ENCODE measurements around the gene NEDD9. TPM values are rescaled to one million over a fixed set of nuclear protein-coding genes. Genes with fewer than 3 reads are reported as not detected.
A peak's percentile ranks its signal among the peaks of the same experiment; 100 is the strongest.

NEDD9 gene
- total and polyA plus RNA-seq, 2 of the 4 experiments (the other 2 are of a cell fraction), result 7.6 to 16.5 TPM

- intact Hi-C loops (cut with micrococcal nuclease) (no loop called here), dilution Hi-C loops (cut with HindIII; ENCODE audit: low sequenced_read_pairs, unreplicated experiment) (no loop called here), in situ Hi-C loops (cut with MboI; ENCODE audit: low sequenced_read_pairs) (no loop called here)
- peaks cover 16% of the 10 kb centered on the region for H3K4me1 ChIP-seq (ENCODE audit: control insufficient read depth, insufficient read depth, low read length)
- ChIA-PET POLR2A (ENCODE audit: unreplicated experiment) (no interaction called here), CTCF (no interaction called here)
- no peak overlapping the region for H2BK120ac ChIP-seq (ENCODE audit: low read depth, low read length)
- H3K23ac ChIP-seq (ENCODE audit: low read depth, low read length), result no peak overlapping the region
- H3K79me1 ChIP-seq (ENCODE audit: low read depth in 1 of 2, low read length in 2 of 2), result no peaks in the 10 kb centered on the region
- H2AK9ac ChIP-seq (replicated peaks; ENCODE audit: low read depth, low read length, poor library complexity), result no peak overlapping the region
- H2AK5ac ChIP-seq (ENCODE audit: low read depth, low read length), result no peak overlapping the region; the same call in 1 of the 2 replicates
- H3K4me2 ChIP-seq (ENCODE audit: low read depth, low read length), result no peak overlapping the region
- H3K27me3 ChIP-seq (ENCODE audit: control insufficient read depth, insufficient read depth, low read length), result no peaks in the 10 kb centered on the region
- H4K20me1 ChIP-seq (ENCODE audit: insufficient read depth, low read length), result no peaks in the 10 kb centered on the region
- H3K14ac ChIP-seq (replicated peaks; ENCODE audit: low read depth, low read length), result no peak overlapping the region
- H3K9me3 ChIP-seq (ENCODE audit: control insufficient read depth, insufficient read depth, low read length), result no peaks in the 10 kb centered on the region
- BruUV-seq (replicated peaks), result no TSS peak
- WGBS, 2 experiments (ENCODE audit: extremely low coverage in 2 of 2, insufficient read length in 1 of 2), result 86% methylated on average over 1 of the region's 3 CpGs; no CpG with 5 or more reads in 1 of the 2 experiments
- peak overlapping the region; percentile 7; the same call in 1 of the 2 replicates for H4K91ac ChIP-seq (ENCODE audit: insufficient read depth, low read depth, low read length)
- H3K4ac ChIP-seq (ENCODE audit: low read depth, low read length), result no peak overlapping the region
- no peak for TF ChIP-seq MXI1 (IDR thresholded peaks at IDR 0.05; ENCODE audit: borderline replicate concordance, low read depth, low read length)
- TF ChIP-seq CTCF (conservative IDR thresholded peaks at IDR 0.05; ENCODE audit: low read depth, low read length), result no peak
- no peak for TF ChIP-seq FOS (IDR thresholded peaks at IDR 0.05; ENCODE audit: low read depth, low read length)
- TF ChIP-seq ELK1 (IDR thresholded peaks at IDR 0.05; ENCODE audit: borderline replicate concordance, low read depth, low read length), result no peak
- TF ChIP-seq NFE2L2 (IDR thresholded peaks at IDR 0.05; ENCODE audit: low read depth, low read length), result no peak
- no peak for TF ChIP-seq MAFK (IDR thresholded peaks at IDR 0.05; ENCODE audit: low read depth, low read length)
- TF ChIP-seq RCOR1 (IDR thresholded peaks at IDR 0.05; ENCODE audit: insufficient replicate concordance, low read length), result no peak
- TF ChIP-seq RFX5 (IDR thresholded peaks at IDR 0.05; ENCODE audit: low read depth, low read length), result no peak
- TF ChIP-seq POLR2A (IDR thresholded peaks at IDR 0.05; ENCODE audit: low read depth, low read length), result no peak
- TF ChIP-seq MAZ (IDR thresholded peaks at IDR 0.05; ENCODE audit: borderline replicate concordance, low read depth, low read length), result no peak
- TF ChIP-seq SMC3 (IDR thresholded peaks at IDR 0.05; ENCODE audit: low read depth, low read length), result no peak
- no peak for TF ChIP-seq CHD1 (IDR thresholded peaks at IDR 0.05; ENCODE audit: low read depth, low read length)
- TF ChIP-seq, protein P1, sequence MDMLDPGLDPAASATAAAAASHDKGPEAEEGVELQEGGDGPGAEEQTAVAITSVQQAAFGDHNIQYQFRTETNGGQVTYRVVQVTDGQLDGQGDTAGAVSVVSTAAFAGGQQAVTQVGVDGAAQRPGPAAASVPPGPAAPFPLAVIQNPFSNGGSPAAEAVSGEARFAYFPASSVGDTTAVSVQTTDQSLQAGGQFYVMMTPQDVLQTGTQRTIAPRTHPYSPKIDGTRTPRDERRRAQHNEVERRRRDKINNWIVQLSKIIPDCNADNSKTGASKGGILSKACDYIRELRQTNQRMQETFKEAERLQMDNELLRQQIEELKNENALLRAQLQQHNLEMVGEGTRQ (IDR thresholded peaks at IDR 0.05; ENCODE audit: low read depth, low read length), result no peak
- no peak for TF ChIP-seq CEBPB (IDR thresholded peaks at IDR 0.05; ENCODE audit: low read depth, low read length)
- no peak for TF ChIP-seq RAD21 (IDR thresholded peaks at IDR 0.05; ENCODE audit: low read length)
- no peak for TF ChIP-seq BHLHE40 (IDR thresholded peaks at IDR 0.05; ENCODE audit: low read depth, low read length)
- H4K5ac ChIP-seq (ENCODE audit: low read depth, low read length), result no peak overlapping the region
- ATAC-seq (ENCODE audit: low read depth) (no peak), DNase-seq (no peak)
- no peak overlapping the region for H3K56ac ChIP-seq (ENCODE audit: extremely low read depth, insufficient read depth, low read length)
- H2AFZ ChIP-seq (replicated peaks; ENCODE audit: low read length, poor library complexity), result no peak overlapping the region
- no peak overlapping the region for H2BK15ac ChIP-seq (ENCODE audit: low read depth, low read length)
- no peak overlapping the region for H2BK5ac ChIP-seq (ENCODE audit: low read depth, low read length, poor library complexity, severe bottlenecking)
- no peak overlapping the region for H4K8ac ChIP-seq (ENCODE audit: low read depth in 2 of 2, low read length in 2 of 2)
- no peaks in the 10 kb centered on the region for H3K36me3 ChIP-seq (ENCODE audit: control insufficient read depth, insufficient read depth, low read length)
- H3K9ac ChIP-seq (ENCODE audit: low read depth, low read length), result no peak overlapping the region
- H3K4me3 ChIP-seq (ENCODE audit: insufficient read depth, low read depth, low read length), result no peak overlapping the region
- H3K27ac ChIP-seq (ENCODE audit: insufficient read depth, low read length), result no peak overlapping the region
- H2BK20ac ChIP-seq (ENCODE audit: low read depth, low read length), result no peak overlapping the region
- no peak overlapping the region for H3K18ac ChIP-seq (ENCODE audit: low read depth, low read length)
- peaks cover 14% of the 10 kb centered on the region for H3K9me1 ChIP-seq (ENCODE audit: insufficient read depth, low read length)
These were observed 34.5 kb upstream of the NEDD9 start for GRCh38 chr6:11266926-11267325.

Measured in IMR-90 (cell line).